ENCODE measurements around the gene ZBTB34.

Gene ZBTB34

GRCh38 chr9:126838055-126838811, 22.2 kb upstream of the ZBTB34 start:
- no peaks in the 10 kb centered on the region for H4K20me1 ChIP-seq (ENCODE audit: low read depth, low read length)
- no peak overlapping the region for H3K4me3 ChIP-seq (ENCODE audit: insufficient read depth, low read length, poor library complexity, severe bottlenecking)
- H3K36me3 ChIP-seq (ENCODE audit: low read length) = no peaks in the 10 kb centered on the region
- no peaks in the 10 kb centered on the region for H3F3A ChIP-seq (ENCODE audit: insufficient read depth)
- no peak overlapping the region for H3K4me2 ChIP-seq (ENCODE audit: low read depth, low read length, poor library complexity, severe bottlenecking)
- TF ChIP-seq EZH2phosphoT487 (conservative IDR thresholded peaks at IDR 0.05; ENCODE audit: low read length) = no peak
- TF ChIP-seq CTCF (IDR thresholded peaks at IDR 0.05; ENCODE audit: insufficient read depth, low read length, poor library complexity, severe bottlenecking) = no peak
- H3K79me2 ChIP-seq (ENCODE audit: insufficient read depth, low read length) = no peaks in the 10 kb centered on the region
- H3K27me3 ChIP-seq (ENCODE audit: low read length) = no peaks in the 10 kb centered on the region
- no peak overlapping the region for H3K9ac ChIP-seq (ENCODE audit: low read length)
- no peaks in the 10 kb centered on the region for H3K9me2 ChIP-seq (replicated peaks; ENCODE audit: insufficient read depth, low read length)
- no peak overlapping the region for H3K27ac ChIP-seq (ENCODE audit: low read depth, low read length)
- H2AFZ ChIP-seq (ENCODE audit: low read depth, low read length, severe bottlenecking) = no peak overlapping the region
- no peaks in the 10 kb centered on the region for H3K9me3 ChIP-seq (ENCODE audit: insufficient read depth, low read length)

GRCh38 chr9:126838895-126839294, 21.5 kb upstream of the ZBTB34 start:
- Histone ChIP-seq H3K79me2 (ENCODE audit: insufficient read depth, low read length) (no peaks in the 10 kb centered on the region), H3F3A (ENCODE audit: insufficient read depth) (no peaks in the 10 kb centered on the region), H3K9ac (ENCODE audit: low read length) (no peak overlapping the region), H3K4me3 (ENCODE audit: insufficient read depth, low read length, poor library complexity, severe bottlenecking) (no peak overlapping the region), H3K27ac (ENCODE audit: low read depth, low read length) (no peak overlapping the region), H3K9me2 (replicated peaks; ENCODE audit: insufficient read depth, low read length) (no peaks in the 10 kb centered on the region), H3K27me3 (ENCODE audit: low read length) (no peaks in the 10 kb centered on the region), H3K9me3 (ENCODE audit: insufficient read depth, low read length) (no peaks in the 10 kb centered on the region), H4K20me1 (ENCODE audit: low read depth, low read length) (no peaks in the 10 kb centered on the region), H3K36me3 (ENCODE audit: low read length) (no peaks in the 10 kb centered on the region), H3K4me2 (ENCODE audit: low read depth, low read length, poor library complexity, severe bottlenecking) (no peak overlapping the region), H2AFZ (ENCODE audit: low read depth, low read length, severe bottlenecking) (no peak overlapping the region)
- TF ChIP-seq CTCF (IDR thresholded peaks at IDR 0.05; ENCODE audit: insufficient read depth, low read length, poor library complexity, severe bottlenecking) = no peak
- no peak for TF ChIP-seq EZH2phosphoT487 (conservative IDR thresholded peaks at IDR 0.05; ENCODE audit: low read length)

- Histone ChIP-seq H3K4me3 (ENCODE audit: insufficient read depth, low read length, poor library complexity, severe bottlenecking) (no peak overlapping the region), H3K4me2 (ENCODE audit: low read depth, low read length, poor library complexity, severe bottlenecking) (no peak overlapping the region), H3K36me3 (ENCODE audit: low read length) (no peaks in the 10 kb centered on the region), H3K9me2 (replicated peaks; ENCODE audit: insufficient read depth, low read length) (no peaks in the 10 kb centered on the region), H3K27ac (ENCODE audit: low read depth, low read length) (no peak overlapping the region), H2AFZ (ENCODE audit: low read depth, low read length, severe bottlenecking) (no peak overlapping the region), H3K27me3 (ENCODE audit: low read length) (no peaks in the 10 kb centered on the region), H4K20me1 (ENCODE audit: low read depth, low read length) (no peaks in the 10 kb centered on the region), H3K79me2 (ENCODE audit: insufficient read depth, low read length) (no peaks in the 10 kb centered on the region), H3K9me3 (ENCODE audit: insufficient read depth, low read length) (no peaks in the 10 kb centered on the region), H3F3A (ENCODE audit: insufficient read depth) (no peaks in the 10 kb centered on the region), H3K9ac (ENCODE audit: low read length) (no peak overlapping the region)
- TF ChIP-seq EZH2phosphoT487 (conservative IDR thresholded peaks at IDR 0.05; ENCODE audit: low read length) = no peak
- TF ChIP-seq CTCF (IDR thresholded peaks at IDR 0.05; ENCODE audit: insufficient read depth, low read length, poor library complexity, severe bottlenecking) = no peak
These were observed 21.1 kb upstream of the ZBTB34 start for GRCh38 chr9:126839301-126839700.
